ENCODE results near the gene RNF168.
"Not testable (repeated sequence)": the region's sequence is repeated elsewhere in the genome, so short reads cannot be mapped to it uniquely, and the experiment has no call there.

RNF168 gene

DNA sequence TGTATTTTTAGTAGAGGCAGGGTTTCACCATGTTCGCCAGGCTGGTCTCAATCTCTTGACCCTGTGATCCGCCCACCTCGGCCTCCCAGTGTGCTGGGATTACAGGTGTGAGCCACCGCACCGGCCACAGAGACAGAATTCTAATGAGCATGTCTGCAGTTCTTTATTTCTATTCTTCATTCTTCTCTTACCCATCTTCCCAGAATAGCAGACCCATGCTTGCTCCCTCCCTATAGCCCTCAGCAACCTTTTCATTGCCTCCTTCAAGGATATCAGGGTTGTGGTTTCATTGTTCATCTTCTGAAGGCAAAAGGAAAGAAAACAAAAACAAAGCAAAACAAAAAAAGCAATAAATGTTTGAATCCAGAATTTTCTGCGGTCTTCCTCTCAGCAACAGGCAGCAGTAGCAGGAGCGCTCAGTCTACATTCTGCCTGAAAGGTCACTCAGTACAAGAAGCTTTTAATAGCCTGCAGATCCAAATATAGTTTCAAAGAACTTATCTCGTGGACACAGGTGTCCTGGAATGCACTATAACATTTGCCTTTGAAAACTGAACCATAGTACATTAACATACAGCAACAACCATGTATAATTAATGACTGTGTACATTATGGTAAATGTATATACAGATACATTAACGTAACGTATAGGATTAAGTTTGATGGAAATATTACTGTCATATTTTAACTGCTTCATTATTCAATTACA, 11.5 kb upstream of the RNF168 start, which contains the start of gene SMCO1:
TSS of gene SMCO1 (minus strand) at position 434 of the 709 bp plus-strand sequence. CDS start at position 297, 137 bp downstream.
- DNase-seq: no peak

DNA sequence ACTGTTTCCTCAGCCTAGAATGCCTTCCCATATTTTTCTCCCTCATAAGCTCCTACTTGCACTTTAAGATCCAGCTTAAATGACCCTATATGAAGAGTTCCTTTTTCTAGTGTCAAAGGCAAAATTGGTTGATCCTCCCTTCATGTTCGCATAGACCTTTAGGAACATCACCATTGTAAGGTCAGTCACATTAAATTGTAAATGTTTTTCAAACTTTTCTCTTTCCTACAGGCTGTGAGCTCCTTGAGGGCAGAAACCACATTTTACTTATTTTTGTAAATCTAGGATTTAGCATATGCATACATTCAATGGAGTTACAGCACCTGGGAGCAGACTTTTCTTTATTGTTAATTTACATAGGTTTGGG, 10.8 kb upstream of the RNF168 start:
- no peak for DNase-seq

DNA sequence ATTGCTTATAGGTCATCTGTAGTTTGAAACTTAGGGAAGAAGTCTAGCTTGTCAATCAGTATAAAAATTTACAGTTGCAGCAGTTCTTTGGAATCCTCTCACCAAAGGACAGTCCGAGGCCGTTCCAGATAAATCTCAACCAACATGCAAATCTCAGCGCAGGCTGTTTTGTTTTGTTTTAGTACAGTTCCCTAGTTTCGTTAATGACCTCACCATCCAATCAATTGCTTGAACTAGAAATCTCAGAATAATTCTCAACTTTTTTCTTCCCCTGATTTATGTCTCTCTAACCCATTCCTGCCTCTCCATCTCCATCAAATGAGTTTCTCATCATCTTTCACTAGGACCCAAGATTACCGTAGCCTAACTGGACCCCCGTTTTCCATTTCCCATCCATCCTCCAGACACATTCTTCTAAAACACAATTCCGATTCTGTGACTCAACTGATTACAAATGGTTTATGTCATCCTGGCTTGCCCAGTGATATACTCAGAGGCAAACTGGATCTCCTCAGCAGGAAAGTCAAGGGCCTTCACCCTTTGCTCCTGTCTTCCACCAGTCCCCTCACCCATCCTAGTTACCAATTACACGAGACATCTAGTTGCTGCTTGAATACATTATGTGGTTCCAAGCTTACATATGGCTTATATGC, 10.3 kb upstream of the RNF168 start:
- DNase-seq: no peak

DNA sequence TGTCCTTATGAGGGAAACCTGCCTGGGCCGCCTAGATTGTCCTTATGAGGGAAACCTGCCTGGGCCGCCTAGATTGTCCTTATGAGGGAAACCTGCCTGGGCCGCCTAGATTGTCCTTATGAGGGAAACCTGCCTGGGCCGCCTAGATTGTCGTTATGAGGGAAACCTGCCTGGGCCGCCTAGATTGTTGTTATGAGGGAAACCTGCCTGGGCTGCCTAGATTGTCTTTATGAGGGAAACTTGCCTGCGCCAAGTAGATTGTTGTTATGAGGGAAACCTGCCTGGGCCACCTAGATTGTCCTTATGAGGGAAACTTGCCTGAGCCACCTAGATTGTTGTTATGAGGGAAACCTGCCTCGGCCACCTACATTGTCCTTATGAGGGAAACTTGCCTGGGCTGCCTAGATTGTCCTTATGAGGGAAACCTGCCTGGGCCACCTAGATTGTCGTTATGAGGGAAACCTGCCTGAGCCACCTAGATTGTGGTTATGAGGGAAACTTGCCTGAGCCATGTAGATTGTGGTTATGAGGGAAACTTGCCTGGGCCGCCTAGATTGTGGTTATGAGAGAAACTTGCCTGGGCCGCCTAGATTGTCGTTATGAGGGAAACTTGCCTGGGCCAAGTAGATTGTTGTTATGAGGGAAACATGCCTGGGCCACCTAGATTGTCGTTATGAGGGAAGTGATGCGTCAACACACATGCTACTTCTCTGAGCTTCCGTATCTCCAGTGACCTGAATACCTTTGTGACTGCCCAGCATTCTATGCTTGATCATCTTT, 8.3 kb upstream of the RNF168 start:
- DNase-seq: not testable (repeated sequence)

DNA sequence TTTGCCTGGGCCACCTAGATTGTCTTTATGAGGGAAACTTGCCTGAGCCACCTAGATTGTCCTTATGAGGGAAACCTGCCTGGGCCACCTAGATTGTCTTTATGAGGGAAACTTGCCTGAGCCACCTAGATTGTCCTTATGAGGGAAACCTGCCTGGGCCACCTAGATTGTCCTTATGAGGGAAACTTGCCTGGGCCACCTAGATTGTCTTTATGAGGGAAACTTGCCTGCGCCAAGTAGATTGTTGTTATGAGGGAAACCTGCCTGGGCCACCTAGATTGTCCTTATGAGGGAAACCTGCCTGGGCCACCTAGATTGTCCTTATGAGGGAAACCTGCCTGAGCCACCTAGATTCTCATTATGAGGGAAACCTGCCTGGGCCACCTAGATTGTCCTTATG, 7.5 kb upstream of the RNF168 start:
- DNase-seq: not testable (repeated sequence)

DNA sequence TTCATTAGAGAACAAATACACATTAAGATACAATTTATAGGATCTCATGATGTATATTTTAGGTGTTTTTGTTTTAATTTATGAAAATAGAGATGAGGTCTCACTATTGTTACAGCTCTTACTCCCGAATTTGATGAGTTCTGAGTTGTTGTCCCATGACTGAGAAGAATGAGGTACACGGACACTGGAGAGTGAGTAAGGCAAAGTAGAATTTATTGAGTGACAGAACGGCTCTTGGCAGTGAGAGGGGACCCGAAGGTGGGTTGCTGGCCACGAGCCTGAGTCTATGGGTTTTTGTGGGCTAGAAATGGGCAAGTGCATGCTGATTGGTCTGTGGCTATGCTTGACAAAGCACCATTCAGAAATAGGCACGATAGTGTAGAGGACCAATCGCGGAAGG, 3.1 kb upstream of the RNF168 start:
- DNase-seq: no peak

DNA sequence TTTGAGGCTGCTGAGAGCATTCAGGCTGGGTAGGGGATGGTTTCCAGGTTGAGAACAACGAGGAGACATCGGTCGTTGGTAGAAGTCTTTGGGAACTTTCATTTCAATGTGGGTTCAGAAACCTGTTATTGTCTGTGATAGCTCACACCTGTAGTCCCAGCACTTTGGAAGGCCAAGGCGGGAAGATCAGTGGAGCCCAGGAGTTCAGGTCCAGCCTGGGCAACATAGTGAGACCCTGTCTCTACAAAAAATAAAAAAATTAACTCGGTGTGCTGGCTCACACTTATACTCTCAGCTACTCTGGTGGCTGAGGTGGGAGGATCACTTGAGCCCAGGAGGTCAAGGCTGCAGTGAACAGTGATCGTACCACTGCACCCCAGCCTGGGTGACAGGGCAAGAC, 988 bp upstream of the RNF168 start:
- DNase-seq: no peak

DNA sequence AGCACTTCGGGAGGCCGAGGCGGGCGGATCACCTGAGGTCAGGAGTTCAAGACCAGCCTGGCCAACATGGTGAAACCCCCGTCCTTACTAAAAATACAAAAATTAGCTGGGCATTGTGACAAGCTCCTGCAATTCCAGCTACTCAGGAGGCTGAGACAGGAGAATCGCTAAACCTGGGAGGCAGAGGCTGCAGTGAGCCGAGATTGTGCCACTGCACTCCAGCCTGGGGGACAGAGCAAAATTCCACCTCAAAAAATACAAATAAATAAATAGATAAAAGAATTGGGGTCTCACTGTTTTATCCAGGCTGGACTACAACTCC, 470 bp upstream of the RNF168 start:
- not testable (repeated sequence) for DNase-seq

DNA sequence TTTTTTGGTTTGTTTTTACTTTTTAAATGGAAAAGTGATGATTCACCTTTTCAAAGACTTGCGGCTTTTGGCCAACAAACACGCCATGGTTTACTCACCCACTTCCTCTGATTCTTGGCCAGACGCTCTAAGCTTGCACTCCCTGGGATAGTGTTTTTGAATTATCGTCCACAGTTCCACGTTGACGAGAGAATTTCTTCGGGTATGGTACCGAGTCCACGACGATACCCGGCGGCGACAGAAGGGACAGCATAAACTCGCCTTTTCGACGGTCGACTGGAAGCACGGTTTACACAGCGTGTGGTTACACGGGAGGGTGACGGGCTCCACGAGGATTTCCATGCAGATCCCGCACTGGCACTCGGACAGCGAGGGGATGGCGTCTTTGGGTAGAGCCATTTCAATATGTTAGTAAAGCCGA, 783 bp downstream of the RNF168 start:
- peak; percentile 32 for DNase-seq

DNA sequence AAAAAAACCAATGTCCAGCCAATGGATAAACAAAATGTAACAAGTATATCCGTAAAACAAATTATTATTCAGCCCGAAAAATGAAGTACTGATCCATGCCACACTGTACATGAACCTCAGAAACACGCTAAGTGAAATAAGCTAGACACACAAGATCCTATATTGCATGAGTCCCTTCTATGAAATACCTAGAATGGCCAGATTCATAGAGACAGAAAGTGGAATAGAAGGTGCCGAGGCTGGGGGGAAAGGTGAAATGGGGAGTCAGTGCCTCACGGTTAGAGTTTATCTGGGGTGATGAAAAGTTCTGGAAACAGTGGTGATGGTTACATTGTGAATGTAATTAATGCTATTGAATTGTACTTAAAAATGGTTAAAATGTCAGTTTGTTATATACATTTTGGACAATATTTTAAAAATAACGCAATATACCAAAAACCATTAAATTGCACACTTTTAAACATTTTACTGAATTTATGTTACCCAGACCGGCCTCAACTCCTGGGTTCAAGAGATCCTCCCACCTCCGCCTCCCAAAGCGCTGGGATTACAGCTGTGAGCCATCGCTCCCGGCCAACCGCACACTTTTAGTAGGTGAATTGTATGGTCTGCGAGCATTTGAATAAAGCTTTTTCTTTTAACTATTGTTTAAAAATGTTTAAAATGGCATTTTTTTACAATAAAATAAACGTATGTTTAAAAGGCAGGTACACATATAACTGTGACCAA, 2.1 kb downstream of the RNF168 start:
- no peak for DNase-seq

DNA sequence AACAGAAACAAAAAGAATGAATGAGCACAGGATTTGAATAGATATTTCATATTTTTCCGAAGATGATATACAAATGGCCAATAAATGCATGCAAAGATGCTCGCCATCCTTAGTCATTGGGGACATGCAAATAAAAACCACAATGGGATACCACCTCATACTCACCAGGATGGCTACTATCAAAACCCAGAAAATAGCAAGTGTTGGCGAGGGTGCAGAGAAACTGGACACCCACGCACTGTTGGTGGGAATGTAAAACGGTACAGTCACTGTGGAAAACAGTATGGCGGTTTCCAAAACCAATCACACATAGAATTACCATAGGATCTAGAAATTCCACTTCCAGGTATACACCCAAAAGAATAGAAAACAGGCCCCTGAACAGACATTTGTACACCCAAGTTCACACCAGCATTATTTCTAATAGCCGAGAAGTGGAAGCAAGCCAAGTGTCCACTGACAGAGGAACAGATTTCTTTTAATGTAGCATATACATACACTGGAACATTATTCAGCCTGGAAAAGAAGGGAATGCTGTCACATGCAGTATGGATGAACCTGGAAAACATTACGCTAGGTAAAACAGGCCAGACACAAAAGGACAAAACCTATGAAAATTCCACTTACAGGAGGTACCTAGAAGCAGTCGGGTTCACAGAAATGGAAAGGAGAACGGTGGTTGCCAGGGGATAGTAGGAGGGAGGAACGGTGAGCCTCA, 3.6 kb downstream of the RNF168 start:
- no peak for DNase-seq

DNA sequence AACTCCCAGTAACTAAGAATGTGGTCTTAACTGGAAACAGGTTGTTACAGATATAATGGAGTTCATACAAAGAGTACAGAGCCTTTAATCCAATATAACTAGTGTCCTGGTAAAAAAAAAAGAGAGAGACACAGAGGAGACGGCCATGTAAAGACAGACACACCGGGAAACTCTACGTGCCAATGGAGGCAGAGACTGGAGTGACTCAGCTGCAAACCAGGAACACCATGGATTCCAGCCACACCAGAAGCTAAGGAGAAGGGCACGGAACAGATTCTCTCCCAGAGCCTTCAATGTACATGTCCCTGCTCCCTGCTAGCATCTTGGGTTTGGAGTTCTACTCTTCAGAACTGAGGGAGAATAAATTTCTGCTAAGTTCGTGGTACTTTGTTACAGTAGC, 4.5 kb downstream of the RNF168 start:
- no peak for DNase-seq

DNA sequence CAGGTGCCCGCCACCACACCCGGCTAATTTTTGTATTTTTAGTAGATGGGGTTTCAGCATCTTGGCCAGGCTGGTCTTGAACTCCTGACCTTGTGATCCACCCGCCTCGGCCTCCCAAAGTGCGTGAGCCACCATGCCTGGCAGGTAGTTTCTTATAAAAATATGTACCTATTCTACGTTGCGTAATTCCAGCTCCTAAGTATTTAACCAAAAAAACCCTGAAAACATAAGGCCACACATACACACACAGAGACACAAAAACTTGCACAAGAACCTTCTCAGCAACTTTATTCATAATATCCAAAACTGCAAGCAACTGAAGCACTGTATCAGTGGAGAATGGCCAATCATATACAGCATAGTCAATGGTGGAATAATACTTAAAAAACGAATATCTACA, 5.3 kb downstream of the RNF168 start:
- DNase-seq: no peak

DNA sequence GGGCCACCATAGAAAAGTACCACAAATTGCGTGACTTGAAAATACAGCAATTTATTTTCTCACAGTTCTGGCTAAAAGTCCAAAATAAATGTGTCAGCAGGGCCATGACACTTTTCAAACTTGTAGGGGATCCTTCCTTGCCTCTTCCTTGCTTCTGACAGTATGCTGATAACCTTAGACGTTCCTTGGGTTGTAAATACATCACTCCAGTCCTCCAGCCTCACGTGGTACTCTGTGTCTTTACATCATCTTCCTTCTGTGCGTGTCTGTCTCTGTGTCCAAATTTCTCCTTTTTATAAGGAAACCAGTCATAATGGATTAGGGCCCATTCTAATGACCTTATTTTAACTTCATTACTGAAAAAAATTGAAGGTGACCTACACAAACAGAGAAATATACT, 7.4 kb downstream of the RNF168 start:
- DNase-seq: no peak

DNA sequence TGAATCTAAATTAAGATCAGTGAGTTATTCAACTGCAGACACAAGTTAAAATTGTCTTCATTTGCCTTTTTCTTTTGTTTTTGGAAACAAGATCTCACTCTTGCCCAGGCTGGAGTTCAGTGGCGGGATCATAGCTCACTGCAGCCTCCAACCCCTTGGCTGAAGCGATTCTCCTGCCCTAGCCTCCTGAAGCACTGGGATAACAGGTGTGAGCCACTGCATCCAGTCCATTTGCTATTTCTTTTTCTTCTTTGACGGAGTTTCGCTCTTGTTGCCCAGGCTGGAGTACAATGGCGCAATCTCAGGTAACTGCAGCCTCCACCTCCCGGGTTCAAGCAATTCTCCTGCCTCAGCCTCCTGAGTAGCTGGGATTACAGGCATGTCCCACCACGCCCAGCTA, 10.3 kb downstream of the RNF168 start:
- DNase-seq: no peak

DNA sequence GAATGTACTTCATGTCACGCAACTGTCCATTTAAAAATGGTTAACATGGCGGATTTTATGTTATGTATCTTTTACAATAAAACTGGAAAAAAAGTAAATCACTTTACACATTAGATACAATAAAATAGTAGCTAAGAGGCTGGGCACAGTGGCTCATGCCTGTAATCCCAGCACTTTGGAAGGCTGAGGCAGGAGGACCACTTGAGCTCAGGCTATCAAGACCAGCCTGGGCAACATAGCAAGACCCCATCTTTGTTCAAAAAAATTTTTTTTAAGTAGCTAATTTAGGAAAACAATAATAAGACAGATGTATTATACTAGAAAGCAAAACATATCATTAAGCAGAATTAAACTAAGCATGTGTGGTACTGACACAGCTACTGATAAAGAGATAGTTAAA, 11.5 kb downstream of the RNF168 start:
- no peak for DNase-seq

DNA sequence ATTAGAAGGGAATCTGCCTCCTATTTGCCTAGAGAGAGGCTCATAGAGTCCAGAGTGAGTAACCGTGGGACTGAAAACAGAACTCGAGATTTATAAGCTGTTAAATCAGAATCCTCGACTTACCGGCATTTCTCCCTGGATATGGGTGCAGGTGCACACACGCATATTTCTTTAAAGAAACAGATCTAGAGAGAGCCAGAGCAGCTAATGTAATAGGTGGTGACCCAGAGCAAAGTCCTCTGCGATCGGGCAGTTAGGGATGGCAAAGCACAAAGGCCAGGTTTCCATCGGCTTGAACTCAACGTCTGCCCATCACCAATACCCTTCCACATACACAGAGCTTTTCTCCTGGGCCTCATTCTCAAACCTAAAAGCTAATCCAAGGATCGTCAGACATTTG, 13.8 kb downstream of the RNF168 start:
- DNase-seq: no peak

DNA sequence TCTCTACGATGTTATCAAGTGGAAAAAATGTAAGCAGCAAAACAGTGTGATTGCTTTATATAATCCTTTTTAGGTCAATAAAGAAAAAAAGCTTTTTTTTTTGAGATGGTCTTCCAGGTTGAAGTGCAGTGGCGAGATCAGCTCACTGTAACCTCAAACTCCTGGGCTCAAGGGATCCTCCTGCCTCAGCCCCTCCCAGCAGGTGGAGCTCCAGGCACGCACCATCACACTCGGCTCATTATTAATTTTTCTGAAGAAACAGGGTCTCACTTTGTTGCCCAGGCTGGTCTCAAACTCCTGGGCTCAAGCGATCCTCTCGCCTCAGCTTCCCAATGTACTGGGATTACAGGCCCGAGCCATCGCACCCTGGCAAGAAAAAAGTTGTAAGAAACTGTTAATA, 17.3 kb downstream of the RNF168 start:
- no peak for DNase-seq

DNA sequence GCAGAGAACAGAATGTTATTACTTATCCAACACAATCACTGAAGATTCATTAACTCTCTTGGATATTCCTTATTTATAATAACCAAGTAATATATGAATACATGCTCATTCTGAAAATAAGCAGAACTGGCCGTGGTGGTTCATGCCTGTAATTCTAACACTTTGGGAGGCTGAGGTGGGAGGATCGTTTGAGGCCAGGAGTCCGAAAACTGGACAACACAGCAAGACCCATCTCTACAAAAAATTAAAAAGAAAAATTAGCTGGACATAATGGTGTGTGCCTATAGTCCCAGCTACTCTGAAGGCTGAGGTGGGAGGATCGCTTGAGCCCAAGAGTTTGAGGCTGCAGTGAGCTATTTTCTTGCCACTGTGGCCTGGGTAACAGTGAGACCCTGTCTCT, 25.9 kb downstream of the RNF168 start:
- no peak for DNase-seq

DNA sequence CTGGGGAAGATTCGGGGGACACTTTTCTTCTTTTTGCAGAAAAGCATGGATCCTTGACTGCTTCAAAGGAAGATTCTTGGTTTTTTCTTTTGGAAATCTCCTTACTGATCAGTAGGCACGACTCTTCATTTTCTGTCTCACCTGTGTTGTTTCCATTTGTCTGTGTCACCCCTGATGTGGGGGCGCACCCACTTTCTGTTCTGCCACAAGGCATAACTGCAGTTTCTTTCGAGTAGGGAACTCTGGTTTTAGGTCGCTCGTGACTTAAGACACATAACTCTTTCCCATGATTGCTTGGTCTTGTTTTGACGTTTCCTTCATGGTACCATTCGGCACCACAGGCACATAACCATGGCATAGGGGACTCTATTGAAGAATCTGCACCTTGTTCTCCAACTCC, 31.3 kb downstream of the RNF168 start:
- DNase-seq: no peak

DNA sequence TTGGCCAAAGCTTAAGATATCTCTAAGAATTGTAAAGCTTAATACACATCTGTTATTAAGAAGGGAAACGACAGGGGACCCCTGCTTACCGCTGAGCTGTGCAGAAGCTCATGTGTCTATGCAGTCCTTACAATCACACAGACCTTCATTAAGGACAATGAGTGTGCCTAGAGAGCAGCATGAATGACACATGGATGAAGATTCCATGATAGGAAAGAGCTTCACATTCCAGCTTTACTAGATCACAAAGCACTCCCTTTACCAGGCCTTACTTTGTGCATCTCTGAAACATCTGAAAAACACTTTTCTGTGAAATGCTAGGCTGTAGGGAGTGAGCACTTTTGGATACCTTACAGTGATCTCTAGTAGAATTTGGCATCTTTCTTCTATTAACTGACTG, 32.0 kb downstream of the RNF168 start:
- no peak for DNase-seq

DNA sequence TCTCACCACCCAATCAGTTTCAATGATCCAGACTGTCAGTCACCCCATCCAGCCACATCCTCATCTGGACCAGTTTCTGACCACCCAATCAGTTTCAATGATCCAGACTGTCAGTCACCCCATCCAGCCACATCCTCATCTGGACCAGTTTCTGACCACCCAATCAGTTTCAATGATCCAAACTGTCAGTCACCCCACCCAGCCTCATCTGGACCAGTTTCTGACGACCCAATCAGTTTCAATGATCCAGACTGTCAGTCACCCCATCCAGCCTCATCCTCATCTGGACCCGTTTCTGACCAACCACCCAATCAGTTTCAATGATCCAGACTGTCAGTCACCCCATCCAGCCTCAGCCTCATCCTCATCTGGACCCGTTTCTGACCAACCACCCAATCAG, 33.4 kb downstream of the RNF168 start:
- DNase-seq: not testable (repeated sequence)

DNA sequence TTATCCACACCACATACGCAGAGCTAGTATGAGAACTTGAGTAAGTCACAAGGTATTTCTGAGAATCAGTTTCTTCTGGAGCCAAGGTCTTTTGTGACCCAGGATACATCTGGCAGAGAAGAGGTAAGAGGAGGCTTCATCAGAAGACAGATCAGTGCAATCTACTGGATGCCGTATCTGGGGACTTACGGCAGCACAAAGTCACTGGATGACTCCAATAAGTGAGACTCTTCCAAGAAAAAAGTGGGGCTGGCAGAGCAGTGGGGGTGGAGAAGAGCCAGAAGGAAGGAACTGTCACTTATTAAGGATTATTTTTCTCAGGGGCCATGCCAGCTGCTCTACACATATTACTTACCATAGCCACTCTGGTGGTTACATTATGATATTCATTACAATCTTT, 39.8 kb downstream of the RNF168 start:
- DNase-seq: no peak
